Keratinocyte (primary cell): ENCODE data around the gene NMNAT2.

Source experiments
- CTCF ChIP-seq, 3 experiments: IDR thresholded peaks in 1 of 3; conservative IDR thresholded peaks in 1 of 3; optimal IDR thresholded peaks in 1 of 3; 2 replicates in 2 of 3; 3 replicates in 1 of 3; pipeline versions ENCODE3 to v1.5.1; 2011; ENCODE audit warnings: low read length in 3 of 3, mild to moderate bottlenecking in 3 of 3, moderate library complexity in 2 of 3, control low read depth in 1 of 3, inconsistent platforms in 1 of 3; ENCODE audit not compliant: insufficient read depth in 2 of 3; ENCODE audit errors: extremely low read depth in 1 of 3
- EZH2 ChIP-seq: IDR thresholded peaks from one replicate; pipeline ENCODE4 v1.6.1; 2012; ENCODE audit warnings: inconsistent platforms, mild to moderate bottlenecking, low read length, moderate library complexity

- TF ChIP-seq CTCF (optimal IDR thresholded peaks at IDR 0.05 in 1 of 3, IDR thresholded peaks at IDR 0.05 in 1 of 3, conservative IDR thresholded peaks at IDR 0.05 in 1 of 3; ENCODE audit: extremely low read depth in 1 of 3, insufficient read depth in 2 of 3, low read length in 3 of 3) = no peak
- TF ChIP-seq EZH2 = no peak
Observed at GRCh38 chr1:183218027-183218618, 200.1 kb downstream of the NMNAT2 start.
